ENCODE measurements around the gene ABLIM1.

The ABLIM1 gene

DNA sequence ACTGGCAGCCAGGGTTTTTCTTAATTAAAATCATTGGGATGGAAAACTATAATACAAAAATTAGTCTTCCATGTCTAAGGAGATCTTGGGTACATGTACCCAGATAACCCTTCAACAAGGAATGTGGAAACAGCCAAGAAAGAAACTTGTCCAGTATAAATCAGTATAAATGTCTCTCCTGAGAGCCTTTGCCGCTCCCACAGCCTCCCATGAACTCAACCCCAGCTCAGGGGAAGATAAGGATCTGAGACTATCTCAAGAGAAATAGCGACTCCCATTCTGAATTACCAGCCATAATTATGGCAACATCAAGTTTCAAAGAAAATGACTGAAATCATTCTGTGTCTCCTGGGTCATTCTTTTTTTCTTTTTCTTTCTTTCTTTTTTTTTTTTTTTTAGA is 221.1 kb downstream of the ABLIM1 start:
- no peak for DNase-seq

- DNase-seq, result no peak
These were observed 225.4 kb downstream of the ABLIM1 start for GRCh38 chr10:114432566-114433093.

DNA sequence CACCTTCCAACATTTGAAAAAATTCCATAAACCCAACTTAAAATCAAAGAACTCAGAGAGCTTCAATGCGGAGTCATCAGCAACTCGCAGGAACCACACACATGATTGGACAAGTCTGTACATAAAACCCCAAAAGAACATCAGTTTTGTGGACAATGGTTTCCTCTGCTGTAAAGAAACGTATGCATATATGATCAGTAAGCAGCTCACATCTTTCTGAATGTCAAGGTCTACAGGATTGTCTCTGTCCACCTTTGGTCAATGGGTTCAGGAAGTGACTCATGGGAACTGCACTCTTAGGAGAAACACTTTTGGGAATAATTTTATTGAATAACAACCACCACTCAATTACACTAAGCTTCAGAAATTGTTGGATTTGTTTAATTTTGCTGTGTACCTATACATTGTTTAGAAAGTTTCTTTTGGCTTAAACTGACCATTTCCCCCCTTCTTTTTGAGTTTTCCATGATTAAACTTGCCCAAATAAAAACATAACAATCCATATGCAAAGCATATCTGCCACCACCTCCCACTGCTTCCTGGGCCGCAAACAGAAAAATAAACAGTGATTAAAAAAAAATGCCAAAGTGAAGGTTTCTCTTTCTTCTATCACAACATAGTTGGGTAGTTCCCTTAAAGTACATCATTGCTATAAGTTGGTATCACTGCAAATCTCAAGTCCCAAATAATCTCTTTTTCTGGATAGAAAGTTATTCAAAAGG is 226.5 kb downstream of the ABLIM1 start:
- DNase-seq, result no peak

GRCh38 chr10:114430688-114431413 is 227.2 kb downstream of the ABLIM1 start:
- no peak for DNase-seq

DNA sequence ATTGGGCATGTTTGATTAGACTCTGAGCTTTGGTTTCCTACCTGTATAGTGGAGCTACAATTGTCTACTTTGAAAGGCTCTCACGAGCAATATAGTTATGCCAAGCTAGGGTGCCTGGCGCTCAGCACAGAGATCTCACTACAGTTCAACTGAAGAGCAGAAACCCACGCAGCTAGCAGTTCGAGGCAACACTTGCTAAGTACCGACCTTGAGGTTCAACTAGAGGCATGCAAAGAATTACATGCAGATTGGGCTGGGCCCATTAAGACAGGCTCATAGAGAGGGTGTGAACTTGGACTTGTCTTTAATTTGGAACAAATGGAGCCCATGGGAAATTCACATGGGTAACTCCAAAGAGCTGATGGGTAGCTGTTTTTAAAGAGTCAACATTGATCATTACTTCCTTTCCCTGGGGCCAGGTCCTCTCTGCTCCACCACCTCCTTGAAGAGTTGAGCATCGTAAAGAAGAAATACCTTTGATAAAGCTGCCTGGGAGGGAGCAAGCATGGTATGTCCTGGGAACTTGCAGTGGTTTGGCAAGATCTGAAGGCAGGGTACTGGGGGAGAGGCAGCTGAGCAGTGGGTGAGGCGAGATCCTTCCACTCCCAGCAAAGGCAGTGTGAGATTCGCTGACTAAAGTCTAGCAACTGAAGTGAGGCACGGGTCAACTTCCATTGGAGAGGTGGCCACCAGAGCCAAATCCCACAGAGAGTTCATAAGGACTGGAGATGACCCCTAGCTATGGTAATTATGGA is 228.3 kb downstream of the ABLIM1 start:
- DNase-seq, result no peak

- no peak for DNase-seq
These were observed 230.8 kb downstream of the ABLIM1 start for GRCh38 chr10:114427124-114427852.

GRCh38 chr10:114426476-114426875 is 231.6 kb downstream of the ABLIM1 start:
- no peak for DNase-seq

DNA sequence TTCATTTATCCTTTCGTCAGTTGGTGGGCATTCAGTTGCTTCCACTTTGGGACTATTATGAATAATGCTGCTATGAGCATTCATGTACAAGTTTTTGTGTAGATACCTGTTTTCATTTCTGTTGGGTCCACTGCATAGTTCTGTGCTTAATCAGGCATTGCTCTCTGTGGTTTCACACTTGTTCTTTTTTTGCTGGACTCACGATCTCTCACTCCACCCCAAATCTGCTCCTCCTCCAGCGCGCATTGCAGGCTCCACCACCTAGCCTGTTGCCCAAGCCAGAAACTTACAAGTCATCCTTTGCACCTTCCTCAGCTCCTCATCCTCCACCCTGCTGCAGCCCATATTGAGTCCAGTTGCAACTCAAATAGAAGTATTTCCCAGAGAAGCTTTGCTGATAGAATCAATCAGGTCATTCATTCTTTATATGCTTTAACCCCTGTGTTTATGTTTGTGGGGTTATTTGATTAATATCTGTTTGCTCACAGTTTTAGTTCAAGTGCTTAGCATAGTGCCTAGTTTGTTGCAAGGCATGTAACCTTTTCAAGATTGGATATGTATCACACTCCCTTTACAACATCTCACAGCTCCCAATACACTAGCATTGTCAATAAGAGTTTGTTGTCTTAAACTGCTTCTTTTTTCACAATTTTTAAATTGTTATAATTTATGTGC is 237.1 kb downstream of the ABLIM1 start:
- no peak for DNase-seq

GRCh38 chr10:114418109-114418508 is 240.0 kb downstream of the ABLIM1 start:
- DNase-seq, result no peak

GRCh38 chr10:114412907-114413797 is 244.9 kb downstream of the ABLIM1 start:
- no peak for DNase-seq

DNA sequence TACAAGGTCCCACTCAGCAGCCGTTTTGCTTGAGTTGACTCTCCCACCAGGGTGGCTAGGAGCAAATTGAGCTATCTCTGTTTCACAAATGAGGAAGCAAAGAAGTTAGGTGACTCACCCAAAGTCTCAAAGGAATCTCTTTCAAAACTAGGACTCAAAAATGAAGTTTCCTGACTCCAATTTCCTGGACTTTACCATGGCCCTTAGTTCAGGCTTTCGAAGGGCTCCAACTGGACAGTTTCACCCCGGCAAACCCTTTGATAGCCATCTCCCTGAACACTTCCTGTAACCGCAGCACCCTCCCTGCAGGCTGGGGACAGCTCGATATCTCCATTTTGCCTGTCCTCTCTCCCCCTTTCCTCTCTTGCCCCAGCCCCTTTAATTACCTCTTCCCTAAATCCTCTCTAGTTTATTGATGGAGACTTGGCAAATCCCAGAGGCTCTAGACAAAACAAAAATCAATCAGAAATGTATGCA is 249.1 kb downstream of the ABLIM1 start:
- DNase-seq, result no peak

- DNase-seq, result no peak
These were observed 249.7 kb downstream of the ABLIM1 start for GRCh38 chr10:114408112-114408967.

DNA sequence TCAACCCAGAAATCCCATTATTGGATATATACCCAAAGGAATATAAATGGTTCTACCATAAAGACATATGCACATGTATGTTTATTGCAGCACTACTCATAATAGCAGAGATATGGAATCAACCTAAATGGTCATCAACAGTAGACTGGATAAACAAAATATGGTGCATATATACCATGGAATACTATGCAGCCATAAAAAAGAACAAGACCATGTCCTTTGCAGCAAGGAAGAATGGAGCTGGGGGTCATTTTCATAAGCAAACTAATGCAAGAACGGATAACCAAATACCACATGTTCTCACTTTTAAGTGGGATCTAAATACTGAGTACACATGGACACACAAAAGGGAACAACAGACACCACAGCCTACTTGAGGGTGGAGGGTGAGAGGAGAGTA is 251.6 kb downstream of the ABLIM1 start:
- DNase-seq, result no peak

DNA sequence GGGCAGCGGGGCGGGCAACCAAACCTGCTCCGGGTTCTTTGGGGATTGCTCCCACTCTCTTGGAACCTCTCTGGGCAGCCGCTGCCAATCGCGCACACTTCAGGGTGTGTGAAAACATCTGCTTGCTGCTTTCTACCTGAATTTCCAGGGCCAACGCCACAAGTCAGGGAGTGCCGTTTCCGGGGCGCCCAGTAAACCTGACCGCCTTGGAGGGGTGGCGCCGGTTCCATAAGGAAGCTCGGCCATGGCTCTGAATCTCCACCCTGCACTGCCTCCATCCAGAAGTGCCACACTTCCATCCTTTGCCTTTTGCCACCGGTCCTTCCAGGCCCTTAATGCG is 253.1 kb downstream of the ABLIM1 start:
- DNase-seq, result no peak

DNA sequence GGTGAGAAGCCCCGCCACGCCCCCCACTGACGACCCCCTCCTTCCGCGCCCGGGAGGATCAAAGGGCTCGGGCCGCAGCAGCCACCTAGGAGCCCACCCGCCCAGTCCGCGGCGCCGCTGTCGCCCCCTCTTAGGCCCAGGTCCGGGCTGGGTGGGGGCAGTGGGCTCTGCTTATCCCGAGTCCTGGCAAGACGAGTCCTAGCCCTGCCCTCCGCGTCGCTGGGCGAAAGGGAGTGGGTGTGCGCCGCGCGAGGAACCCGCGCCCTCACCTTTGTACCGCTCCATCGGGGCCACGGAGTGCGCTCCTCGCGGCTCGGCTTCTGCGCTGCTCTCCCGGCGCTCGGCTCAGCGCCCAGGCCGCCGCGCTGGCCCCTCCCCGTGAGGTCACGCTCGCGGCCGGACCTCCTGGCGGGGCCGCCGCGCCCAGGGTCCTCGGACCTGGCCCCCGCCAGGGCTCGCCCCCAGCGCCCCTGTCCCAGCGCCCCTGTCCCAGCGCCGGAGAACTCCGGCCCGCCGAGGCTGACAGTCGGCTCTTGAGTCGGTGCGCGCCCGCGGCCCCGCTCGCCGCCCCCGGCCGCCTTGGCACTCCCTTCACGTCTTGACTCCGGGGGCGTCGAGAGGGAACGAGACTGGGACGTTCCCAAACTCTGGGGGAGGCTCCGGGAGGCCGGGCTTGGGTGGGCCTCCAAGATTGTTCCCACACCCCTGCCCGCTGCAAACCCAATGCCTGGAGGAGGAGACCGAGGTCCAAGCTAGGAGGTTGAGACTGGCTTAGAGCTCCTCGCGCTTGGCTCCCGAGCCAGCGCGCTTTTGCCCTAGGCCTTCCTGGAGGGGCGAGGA is 253.7 kb downstream of the ABLIM1 start, which contains the start of gene AFAP1L2:
Gene AFAP1L2 (minus strand): TSS at position 332 of the 840 bp plus-strand sequence. CDS start 47 bp downstream, at position 285.
- DNase-seq, result no peak

DNA sequence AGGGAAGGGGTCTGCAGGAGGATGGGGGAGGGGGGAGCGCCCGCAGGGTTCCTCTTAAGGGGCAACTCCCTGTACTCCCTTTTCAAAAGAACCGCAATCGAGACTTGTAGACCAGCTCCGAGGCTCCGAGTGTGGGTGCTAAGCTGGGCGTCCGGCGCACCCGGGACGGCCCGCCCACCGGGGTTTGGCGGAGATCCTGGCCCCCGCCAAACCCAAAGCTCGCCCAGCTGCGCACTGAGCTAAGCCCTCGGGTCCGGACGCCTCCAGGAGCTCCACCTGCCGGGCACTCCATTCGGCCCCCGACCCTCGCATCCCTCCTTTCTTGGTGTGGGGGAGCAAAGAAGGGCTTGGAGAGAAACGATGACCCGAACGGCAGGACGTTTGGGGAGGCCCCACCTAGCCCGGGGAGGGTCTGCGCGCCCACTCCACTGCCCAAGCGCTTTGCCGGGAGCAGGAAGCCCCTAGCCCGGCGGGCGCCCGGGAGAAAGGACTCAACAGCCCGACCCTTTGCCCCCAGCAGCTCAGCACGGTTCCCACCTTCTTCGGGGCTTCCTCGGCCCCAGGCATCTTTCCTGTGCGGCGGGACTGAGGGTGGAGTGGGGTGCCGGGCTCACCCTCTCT is 254.4 kb downstream of the ABLIM1 start:
- no peak for DNase-seq

DNA sequence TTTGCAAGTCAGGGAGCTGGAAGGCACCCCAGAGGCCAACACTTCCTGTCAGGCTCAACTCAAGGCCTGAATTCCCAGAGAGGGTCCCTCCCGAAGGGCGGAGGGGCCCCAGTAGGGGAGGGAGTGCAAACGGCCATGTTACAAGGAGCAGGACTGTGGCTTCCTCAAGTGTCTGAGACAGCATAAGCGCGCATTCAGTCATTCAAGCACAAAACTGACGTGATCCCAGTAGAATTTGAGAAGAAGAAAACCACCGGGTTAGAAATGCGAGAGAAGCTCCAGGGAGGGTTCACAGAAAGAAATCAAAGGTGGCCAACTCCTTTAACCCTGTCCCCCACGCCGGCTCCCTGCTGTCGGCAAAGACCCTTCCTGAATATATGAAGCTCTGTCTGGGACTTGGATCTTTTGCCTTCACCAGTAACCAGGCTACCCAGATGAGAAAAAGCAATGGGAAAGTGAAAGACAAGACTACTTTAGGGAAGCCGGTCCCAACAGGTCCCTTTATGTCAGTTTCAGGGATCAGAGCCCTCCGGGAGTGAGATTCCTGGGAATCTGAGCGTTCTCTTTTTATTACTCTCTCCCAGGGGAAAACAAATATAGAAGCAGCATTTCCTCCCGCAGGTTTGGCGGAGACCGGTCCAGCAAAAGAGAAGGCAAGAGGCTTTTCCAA is 255.1 kb downstream of the ABLIM1 start:
- no peak for DNase-seq

DNA sequence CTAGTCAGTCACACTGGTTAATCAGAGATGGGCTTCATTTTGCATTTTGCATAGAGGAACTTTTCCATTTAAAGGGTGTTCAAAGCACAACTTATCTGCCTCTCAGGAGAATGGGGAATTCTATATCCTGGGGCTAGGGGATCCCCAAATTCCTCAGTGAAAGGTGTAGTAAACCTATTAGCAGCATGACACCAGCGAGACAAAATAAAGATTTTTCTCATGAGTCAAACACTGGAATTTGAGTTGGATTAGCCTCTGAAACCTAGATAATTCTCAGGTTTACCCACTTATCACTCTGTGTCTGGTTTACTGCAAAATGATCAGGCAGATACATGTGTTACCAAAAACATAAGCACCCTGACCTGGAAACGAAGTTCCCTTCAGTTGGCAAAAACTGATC is 255.8 kb downstream of the ABLIM1 start:
- DNase-seq, result no peak
